Measurements from ENCODE around the gene C1QTNF6.

The C1QTNF6 gene

DNA sequence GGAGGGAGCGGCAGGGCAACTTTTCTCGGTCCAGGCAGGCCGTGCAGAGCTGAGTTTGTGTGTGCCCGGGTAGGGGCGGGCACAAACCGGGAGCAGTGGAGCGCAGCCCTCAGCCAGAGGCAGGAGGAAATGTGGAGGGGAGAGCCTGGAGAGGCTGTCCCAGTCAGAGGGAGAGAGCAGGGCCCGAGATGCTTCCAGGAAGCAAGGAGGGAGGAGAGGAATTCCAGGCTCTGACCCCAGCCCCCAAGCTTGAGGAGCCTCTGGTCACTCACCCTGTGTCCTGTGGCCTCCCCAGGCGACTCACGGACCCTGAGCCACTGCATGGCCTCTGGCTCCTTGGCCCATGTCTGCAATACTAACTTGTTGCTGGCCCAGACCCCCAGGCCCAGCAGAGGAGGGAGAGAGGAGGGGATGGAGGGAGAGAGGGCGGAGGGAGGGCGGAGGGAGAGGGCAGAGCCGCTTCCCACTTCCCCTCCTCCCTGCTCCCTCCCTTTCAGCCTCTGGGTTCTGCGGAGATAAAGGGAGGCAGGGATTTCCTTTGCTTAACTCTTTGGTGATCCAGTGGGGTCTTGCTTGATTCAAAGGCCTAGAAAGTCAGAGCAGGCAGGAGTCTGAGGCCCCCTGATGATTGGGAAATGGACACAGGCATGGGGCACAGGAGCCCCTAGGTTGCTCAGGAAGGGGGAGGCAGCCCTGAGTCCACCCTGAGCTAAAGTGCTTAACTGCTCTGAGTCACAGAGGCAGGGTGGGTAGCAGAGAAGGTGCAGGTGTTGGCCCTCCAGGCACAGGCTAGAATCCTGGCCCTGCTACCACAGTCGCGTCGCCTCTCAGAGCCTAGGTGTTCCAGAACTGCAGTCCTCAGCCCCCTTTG, at the start of gene C1QTNF6:
C1QTNF6 (minus strand) TSS at position 357 of the 871 bp plus-strand sequence; CDS start at position 323, 34 bp downstream.
- peak; percentile 85 for DNase-seq

DNA sequence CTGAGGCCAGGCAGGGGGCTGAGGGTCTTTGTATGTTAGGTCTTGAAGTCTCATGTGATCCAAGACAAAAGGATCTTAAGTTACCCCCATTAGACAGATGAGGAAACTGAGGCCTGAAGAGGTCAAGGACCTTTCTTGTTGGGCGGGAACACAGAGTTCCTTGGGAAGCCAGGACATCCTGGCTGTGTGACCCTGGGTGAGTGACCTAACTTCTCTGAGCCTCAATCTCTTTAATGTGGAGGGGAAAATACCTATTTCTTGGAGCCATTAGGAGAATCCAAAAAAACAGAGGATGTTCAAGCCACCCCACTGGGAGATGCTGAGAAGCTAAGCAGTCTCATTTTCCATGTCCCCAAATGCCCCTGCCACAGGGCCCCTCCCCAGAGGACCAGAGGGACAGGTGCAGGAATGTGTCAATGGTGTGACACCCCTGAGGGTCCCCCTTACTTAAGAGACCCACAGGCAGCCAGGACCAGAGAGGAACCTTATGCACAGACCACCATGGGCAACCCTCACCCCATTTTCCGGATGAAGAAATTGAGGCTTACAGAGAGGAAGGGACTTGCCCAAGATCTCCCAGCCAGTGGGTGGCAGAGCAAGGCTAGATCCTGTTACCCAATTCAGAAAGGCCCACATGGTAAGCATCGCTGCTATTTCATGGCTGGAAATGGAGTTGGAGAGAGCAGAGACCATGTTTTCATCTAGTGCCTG, 48.0 kb upstream of the C1QTNF6 start:
- DNase-seq = no peak

DNA sequence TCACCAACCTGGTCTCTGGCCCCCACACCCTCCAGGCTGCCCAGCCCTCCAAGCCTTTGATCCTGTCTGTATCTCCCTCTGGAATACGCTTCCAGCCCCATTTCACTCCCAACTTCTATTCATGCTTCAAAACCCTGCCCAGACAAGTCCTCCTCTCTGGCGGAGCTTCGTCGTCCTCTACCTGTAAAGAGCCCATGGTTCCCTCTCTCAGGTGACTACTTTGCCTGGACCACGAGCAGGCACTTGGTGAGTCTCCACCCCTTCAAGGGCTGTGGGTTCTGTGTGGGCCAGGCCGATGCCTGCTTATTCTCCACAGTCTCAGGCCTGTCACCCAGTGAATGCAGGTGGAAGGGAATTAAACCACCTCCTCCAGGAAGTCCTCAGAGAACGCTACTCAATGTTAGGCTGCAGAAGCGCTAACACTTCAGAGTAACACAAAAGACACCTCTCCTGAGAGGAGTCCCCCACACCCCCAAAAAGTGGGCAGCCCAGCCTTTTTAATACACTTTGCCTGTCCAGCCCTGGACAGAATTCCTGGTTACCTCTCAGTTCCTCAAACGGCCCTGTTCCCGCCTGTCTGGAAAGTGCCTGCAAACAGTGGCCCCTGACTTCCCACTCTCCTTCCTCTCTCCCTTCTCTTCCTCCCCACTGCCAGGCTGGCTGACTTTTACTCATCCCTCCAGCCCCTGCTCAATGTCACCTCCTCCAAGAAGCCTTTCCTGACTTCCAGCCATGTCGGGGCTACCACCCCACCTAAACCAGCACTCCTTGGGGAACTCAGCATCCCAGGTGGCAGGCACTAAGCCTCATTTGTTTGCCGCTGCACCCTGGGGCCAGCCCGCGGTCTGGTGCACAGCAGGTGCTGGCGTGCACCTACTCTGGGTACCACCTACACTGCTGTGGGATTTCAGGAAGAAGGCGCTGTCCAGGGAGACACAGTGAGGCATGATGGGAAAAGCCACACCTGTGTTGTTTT, 47.0 kb upstream of the C1QTNF6 start:
- no peak for DNase-seq

DNA sequence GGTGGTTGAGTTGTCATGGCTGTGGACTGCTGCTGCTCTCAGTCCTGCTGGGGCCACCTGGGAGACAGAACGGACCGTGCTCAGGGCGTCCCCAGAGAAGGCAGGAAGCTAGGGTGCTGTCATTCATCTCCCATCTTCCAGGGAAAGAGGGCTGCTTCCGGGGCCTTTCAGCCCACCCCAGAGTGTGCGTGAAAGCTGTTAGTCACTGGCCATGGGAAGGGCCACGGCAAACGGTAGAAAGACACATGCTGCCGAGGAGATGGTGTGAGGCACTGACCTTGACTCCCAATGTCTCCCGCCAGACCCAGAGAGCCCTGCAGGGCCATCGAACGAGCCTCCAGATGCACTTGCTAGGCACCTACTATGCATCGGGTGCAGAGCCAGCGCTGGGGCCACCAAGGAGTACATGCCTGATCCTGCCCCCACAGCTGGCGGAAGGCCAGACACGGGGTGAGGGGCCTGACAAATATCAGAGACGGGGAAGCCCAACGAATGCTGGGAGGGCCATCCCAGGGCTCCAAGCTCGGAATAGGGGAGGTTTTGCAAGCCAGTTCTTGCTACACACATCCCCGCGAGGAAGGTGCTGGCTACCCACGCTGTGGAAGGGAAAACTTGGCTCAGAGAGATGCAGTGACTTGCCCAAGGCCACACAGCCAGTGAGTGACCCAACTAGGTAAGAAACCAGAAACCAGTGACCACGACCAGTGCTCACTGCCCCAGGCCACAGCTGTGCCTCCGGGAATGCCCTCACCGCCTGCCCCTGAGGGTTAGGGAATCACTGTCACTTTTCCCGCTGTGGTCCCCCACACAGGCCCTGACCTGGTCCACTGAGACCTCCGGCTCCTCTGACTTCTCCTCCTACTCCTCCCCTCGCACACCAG, 45.9 kb upstream of the C1QTNF6 start:
- no peak for DNase-seq

DNA sequence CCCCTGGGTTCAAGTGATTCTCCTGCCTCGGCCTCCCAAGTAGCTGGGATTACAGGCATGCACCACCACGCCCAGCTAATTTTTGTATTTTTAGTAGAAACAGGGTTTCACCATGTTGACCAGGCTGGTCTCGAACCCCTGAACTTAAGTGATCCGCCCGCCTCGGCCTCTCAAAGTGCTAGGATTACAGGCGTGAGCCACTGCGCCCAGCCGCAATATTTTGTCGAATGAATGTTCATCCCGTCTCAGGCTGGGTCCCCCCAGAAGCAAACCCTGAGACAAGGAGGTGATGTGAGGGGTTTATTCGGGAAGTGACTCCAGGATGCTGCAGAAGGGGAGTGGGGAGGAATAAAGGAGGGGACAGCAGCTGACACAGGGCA, 45.3 kb upstream of the C1QTNF6 start:
- DNase-seq = peak; percentile 19

DNA sequence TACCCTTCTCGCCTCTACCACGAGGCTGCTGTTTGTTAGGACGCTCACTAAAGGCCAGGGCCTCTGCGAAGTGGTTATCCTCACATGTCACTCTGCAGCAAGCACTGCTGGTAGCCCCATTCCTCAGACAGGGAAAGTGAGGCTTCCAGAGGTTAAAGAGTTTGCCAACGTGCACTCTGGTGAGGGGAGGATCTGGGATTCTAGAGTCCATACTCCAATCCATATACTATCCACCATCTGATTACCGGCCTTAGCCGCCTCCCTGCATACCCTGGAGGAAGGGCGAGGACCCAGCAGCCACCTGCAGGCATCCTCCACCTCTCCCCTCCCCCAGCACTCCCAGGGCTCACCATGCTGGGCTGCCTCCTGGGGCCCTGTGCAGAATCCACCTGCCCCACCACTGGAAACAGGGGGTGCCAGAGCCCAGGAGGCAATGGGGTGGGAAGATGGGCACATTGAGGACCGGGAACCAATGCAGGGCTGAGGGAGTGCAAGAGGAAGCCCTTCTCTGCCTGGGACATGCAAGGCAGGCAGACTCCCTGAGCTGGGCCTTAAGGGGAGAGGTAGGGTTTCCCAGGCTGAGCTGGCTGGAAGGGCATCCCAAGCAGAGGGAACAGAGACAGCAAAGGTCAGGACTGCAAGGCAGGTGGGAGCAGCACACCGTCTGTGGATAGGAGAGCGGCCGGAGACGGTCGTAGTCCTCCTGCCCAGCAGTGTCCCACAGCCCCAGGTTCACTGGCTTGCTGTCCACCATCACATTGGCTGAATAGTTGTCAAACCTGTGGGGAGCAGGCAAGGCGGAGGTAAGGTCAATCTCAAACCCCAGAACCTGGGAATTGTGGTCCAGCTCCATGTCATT, 44.3 kb upstream of the C1QTNF6 start:
- peak; percentile 29 for DNase-seq

DNA sequence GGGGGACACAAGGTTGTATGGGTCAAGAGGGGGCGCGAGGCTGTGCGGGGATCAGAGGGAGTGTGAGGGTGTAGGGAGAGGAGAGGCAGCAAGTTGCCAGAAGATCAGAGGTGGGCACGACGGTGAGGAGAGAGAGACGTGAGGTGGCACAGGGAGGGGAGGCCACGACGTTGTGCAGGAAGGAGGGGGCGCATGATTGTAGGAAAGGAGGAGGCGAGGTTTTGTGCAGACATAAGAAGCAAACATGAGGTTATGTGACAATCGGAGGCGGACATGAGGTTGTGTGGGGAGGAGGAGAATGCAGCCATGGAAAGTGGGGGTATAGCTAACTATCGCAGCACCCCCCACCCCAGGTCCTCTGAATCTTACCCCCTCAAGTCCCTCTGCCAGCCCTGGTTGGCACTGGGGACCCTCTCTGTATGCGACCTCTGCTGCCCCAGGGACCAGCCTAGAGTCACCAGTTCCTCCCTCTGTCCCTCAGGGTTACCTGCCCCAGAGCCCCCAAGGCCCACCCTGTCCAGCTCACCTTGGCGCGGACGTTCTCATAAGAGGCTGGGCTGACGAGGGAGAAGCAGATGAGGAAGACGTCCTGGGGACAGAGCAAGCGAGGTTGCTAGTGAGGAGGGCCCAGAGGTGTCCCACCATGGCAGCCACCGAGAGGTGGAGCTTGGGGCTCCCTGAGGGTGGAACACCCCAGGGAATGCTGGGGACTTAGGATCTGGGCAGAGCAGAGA, 43.5 kb upstream of the C1QTNF6 start:
- peak; percentile 29 for DNase-seq

DNA sequence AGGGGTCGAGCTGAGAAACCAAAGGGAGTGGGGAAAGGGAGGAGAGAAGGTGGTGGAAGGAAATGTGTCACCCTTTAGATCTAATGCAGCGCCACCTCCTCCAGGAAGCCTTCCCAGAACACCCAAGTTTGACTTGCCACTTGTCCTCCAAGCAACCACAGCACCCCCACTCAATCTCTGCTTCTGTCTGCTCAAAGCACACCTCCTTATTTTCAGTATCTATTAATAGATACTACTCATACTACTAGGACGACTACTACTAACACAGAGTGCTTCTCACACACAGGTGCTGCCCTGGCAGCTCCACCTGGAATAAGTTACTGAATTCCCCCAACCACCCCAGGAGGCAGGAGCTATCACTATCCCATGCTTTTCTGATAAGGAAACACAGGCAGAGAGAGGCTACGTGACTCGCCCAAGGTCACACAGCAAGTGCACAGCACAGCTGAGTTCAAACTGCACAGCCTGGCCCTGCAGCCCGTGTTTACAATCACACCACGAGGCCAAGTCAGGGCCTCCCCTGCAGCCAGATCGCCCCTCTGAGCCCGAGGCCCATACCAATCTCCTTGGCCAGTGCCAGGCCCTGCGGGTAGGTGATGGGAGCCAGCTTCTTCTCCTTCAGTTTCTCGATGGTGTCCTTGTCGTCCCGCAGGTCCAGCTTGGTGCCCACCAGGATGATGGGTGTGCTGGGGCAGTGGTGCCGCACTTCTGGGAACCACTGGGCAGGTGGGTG, 42.8 kb upstream of the C1QTNF6 start:
- peak; percentile 32 for DNase-seq

DNA sequence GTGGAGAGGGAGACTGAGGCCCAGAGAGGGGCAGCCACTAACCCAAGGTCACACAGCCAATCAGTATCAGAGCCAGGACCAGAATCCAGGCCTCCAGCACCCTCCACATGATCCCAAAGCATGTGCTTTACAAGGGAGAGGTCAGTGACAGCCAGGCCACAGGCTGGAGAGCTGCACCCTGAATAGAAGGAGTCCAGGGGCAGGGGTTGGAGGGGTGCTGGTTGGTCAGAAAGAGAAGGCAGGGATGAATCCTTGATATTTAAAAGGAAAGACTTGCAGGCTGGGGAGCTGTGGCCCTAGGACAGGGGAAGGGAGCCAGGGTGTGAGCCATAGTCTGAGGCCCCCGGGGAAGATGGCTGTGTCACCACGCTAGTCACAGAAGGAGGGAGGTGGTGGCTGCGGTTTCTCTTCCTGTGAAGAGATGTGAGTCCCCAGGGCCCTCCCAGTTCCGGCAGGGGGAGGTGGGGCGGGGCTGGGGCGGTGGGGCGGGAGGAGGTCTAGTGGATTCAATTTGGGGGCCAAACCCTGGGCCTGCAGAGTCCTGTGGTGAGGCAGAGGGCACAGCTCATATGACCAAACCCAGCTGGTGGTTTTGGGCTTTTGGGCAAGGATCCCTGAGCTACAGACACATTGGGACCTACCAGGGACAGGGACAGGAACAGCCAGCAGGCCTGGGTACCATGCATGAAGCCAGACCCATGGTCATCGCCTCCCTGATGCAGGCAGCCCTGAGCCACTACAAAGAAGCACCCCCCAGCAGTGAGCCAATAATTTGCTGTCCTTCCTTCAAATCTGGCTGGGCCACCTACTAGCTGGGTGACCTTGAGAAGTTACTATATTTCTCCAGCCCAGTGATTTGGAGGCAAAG, 42.0 kb upstream of the C1QTNF6 start:
- DNase-seq = no peak

DNA sequence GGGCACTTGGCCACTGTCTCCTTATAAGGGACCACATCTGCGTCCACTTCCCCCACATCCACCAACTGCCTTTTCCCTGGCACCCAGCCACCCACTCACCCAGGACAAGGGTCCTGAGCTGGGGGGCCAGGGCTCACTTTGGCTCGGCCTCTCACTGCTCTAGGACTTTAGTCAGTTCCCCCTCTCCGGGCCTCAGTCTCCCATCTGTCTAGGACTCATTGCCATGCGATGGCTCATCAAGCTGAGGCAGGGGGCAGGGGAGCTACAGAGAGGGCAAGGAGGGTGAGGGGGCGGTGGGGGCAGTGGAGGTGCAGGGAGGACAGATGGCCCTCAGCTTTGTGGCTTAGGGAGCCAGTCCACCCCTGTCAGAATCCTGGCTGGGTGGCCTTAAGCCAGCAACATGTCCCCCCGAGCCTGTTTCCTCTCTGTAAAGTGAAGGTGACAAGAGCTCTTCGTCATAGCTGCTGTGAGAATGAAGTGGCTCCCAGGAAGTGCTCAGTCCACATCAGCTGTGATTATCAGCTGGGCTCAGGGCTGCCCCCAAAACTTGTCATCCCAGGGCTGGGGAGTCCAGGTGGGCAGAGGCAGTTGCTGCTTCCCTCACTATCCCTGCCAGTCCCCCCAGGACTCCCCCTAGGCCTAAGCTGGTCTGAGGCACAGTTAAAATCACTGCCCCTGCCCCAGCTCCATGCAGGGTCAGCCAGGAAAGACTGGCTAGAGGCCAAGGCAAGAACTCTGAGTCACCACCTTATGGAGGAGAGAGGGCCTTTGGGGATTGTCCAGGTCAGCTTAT, 41.2 kb upstream of the C1QTNF6 start:
- DNase-seq = no peak

DNA sequence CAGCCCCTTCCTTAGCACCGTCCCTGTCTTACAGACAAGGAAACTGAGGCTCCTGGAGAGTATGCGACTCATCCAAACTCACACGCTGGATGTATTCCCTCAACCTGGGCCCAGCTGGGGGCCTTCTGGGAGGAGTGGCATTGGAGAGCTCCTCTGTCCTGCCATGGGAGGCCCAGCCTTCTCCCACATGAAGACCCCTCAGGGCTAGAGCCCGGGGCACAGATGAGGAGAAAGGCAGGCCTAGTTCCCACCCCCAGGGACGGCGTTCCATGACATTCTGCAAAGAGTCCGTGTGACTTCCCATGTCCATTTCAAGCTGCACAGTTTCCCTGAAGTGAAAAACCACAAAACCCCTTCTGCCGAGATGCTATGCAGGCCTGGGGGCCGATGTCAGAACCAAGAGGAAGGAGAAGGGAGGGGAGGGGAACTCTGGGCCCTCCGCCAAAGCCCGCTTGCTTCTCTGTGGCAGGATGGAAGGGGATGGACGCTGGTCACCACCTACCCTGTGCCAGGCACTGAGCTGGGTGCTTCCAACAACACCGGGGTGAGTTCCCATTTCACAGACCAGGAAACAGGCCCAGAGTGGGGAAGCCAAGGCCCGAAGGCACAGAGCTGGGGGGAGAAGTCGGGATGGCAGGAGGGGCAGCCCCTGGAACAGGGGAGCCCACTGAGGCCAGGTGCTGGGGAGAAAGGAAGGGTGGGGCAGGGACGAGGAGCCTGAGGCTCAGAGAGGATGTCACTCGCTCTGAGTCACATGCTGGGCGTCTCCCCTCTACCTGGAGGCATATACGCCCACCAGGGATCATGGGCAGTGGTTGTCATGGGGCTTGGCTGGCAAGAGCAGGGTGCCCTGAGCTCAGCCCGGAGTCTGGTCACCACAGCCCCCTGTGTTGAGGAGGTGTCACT, 40.3 kb upstream of the C1QTNF6 start:
- DNase-seq = no peak

DNA sequence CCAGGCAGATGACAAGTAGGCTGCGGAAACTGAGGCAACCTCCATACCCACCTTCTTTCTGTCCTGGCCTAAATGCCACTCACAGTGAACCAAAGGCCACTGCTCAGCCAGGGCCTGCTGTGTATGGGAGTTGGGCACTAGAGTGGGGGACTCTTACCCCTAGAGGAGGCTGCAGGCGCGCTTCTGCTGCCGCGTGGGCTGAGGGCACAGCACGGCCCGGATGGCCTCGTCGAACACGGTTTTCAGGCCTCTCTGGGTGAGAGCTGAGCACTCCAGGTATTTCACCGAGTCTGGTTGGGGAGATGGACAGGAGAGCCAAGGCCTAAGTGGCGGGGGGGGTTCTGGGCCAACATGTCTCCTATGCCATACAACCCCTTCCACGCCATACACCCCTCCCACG, 38.5 kb upstream of the C1QTNF6 start:
- DNase-seq = no peak

DNA sequence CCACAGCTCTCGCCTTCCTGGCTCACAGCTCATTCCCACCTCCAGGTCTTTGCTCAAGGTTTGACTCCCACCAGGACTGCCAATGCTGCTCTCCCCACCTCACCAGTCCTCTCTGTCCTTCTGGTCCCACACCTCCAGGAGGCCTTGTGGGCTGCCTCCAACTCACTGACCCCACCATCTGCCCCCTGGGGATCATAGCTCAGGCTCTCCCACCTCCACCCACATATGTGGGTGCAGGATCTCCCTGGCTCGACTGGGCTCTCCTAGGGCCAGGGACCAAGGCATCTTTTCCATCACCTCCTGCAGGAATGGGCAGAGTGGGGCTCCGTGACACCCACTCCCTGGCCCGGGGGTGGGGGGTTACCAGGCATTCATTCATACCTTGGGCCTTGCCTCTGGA, 38.0 kb upstream of the C1QTNF6 start:
- no peak for DNase-seq

DNA sequence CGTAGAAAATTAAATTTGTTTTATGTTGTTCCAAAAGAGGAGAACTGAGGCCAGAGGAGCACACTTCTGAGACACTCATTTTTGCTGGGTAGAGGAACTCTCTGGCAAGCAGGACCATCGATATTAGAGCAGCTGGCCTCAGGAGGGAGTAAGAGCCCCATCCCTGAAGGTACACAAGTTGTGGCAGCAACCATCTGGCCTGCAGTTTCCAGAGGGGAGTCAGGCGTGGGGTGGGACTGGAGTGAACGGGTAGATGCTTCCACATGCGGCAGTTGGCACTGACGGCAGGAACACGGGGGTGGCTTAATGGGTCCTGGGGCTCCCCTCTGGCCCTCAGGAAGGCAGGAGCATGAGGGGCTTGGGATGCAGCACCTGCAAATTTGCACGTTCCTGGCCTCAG, 37.4 kb upstream of the C1QTNF6 start:
- DNase-seq = no peak

DNA sequence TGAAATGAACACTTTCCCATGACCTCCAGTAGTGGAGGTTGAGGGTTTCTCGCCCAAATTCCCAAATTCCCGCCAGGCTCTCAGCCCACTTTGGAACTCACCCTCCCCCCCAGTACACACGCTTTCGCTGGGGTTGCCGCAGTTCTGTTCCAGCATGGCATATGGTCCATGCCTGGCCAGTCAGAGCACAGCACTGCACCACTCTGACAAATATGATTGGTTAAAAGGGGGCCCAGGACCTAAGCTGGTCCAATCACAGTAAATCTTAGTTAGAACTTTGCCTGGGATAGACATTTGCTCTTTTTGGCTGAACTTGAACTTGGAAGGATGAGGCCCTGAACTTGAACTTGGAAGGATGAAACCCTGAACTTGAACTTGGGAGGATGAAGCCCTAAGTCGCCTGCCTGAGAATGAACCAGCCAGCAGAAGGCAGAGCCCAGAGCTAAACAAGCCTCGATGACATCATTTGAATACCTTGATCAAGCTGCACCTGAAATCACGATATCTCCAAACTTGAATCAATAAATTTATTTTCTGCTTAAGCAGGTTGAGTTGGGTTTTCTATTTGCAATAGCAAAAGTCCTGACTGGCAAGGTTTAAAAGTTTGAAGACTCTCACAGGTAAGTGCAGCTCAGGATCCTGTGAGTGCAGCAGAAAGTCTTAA, 36.8 kb upstream of the C1QTNF6 start:
- DNase-seq = no peak

DNA sequence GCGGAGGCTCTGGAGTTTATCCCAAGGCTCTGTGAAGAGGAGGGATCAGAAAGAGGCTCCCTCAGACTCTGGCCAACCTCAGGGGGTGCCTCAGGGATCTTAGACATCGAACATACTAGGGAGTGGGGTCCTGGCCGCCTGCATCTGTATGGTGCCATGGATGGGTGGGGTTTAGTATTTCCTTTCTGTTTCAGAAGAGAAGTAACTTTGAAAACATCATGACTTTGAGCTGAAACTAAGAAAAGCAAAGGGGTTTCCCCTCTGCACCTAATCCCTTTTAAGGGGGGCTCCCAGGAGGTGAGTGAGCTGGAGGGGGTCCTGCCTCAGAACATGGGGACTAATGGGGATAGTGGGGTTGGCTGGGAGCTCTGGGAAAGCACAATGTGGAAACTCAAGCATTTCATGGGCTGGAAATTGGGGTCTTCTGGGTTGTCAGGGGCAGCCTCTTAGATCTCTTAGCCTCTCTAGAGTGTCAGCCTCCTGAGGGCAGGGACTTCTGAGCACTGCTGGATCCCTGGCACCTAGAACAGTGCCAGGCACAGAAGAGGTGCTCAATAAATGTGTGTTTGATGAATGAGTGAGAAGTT, 36.0 kb upstream of the C1QTNF6 start:
- no peak for DNase-seq
